ENCODE measurements around the gene UBTD1. TPM values are rescaled to one million over a fixed set of nuclear protein-coding genes. Genes with fewer than 3 reads are reported as not detected.

The UBTD1 gene
- total RNA-seq, 2 experiments from 2014 or later = 1.6 to 2.1 TPM

GRCh38 chr10:97547271-97547600, 48.5 kb downstream of the UBTD1 start:
- POLR2A ChIA-PET = no interaction called here
- Mint-ChIP-seq H3K9me3 (no peaks in the 10 kb centered on the region), H3K27ac (no peak overlapping the region), H3K36me3 (ENCODE audit: low read depth) (no peaks in the 10 kb centered on the region), H3K4me1 (ENCODE audit: low read depth) (peaks cover 18% of the 10 kb centered on the region), H3K4me3 (no peak overlapping the region), H3K27me3 (no peaks in the 10 kb centered on the region)
- no peak for DNase-seq
- intact Hi-C loops (cut with micrococcal nuclease) = no loop called here
- ATAC-seq = no peak
- CTCF ChIA-PET = interaction anchor here (1.8 to 2.0 kb wide), 2 partner anchors 12 to 83 kb away, joined by 5 to 15 read pairs; no protein-coding TSS in a partner anchor
- TF ChIP-seq CTCF (IDR thresholded peaks at IDR 0.05) = no peak

- no peak overlapping the region for H3K4me3 Mint-ChIP-seq
- ChIA-PET CTCF (no interaction called here), POLR2A (no interaction called here)
- intact Hi-C loops (cut with micrococcal nuclease) = no loop called here
- TF ChIP-seq CTCF (IDR thresholded peaks at IDR 0.05) = no peak
- DNase-seq (no peak), ATAC-seq (no peak)
- H3K9me3 Mint-ChIP-seq = no peaks in the 10 kb centered on the region
- H3K36me3 Mint-ChIP-seq (ENCODE audit: low read depth) = no peaks in the 10 kb centered on the region
- H3K27me3 Mint-ChIP-seq = no peaks in the 10 kb centered on the region
- H3K4me1 Mint-ChIP-seq (ENCODE audit: low read depth) = peaks cover 11% of the 10 kb centered on the region
- no peak overlapping the region for H3K27ac Mint-ChIP-seq
These were observed 49.2 kb downstream of the UBTD1 start for GRCh38 chr10:97547962-97548361.

GRCh38 chr10:97548828-97549455, 50.2 kb downstream of the UBTD1 start:
- H3K36me3 Mint-ChIP-seq (ENCODE audit: low read depth) = no peaks in the 10 kb centered on the region
- H3K27me3 Mint-ChIP-seq = no peaks in the 10 kb centered on the region
- H3K27ac Mint-ChIP-seq = no peak overlapping the region
- ChIA-PET CTCF (interaction anchor here (0.6 kb wide), 1 partner anchor 15 kb away, joined by 3 read pairs; no protein-coding TSS in a partner anchor), POLR2A (no interaction called here)
- no peaks in the 10 kb centered on the region for H3K9me3 Mint-ChIP-seq
- TF ChIP-seq CTCF (IDR thresholded peaks at IDR 0.05) = no peak
- ATAC-seq (no peak), DNase-seq (no peak)
- no peak overlapping the region for H3K4me3 Mint-ChIP-seq
- H3K4me1 Mint-ChIP-seq (ENCODE audit: low read depth) = peaks cover 2% of the 10 kb centered on the region
- intact Hi-C loops (cut with micrococcal nuclease) = no loop called here

- H3K36me3 Mint-ChIP-seq (ENCODE audit: low read depth) = no peaks in the 10 kb centered on the region
- POLR2A ChIA-PET = interaction anchor here (0.7 kb wide), 1 partner anchor 60 kb away, joined by 3 read pairs; no protein-coding TSS in a partner anchor
These were observed 51.0 kb downstream of the UBTD1 start for GRCh38 chr10:97549587-97550322.

More at GRCh38 chr10:97549587-97550322, 51.0 kb downstream of the UBTD1 start:
- CTCF ChIA-PET = interaction anchor here (0.8 to 1.9 kb wide), 2 partner anchors 15 to 23 kb away, joined by 3 to 6 read pairs; partner anchors contain the start of gene ANKRD2
- ATAC-seq = no peak
- intact Hi-C loops (cut with micrococcal nuclease) = loop anchor here (2.0 kb wide), 1 partner anchor 85 kb away; no protein-coding TSS in a partner anchor
- Mint-ChIP-seq H3K9me3 (no peaks in the 10 kb centered on the region), H3K4me1 (ENCODE audit: low read depth) (peaks cover 1% of the 10 kb centered on the region), H3K4me3 (no peak overlapping the region), H3K27ac (no peak overlapping the region), H3K27me3 (no peaks in the 10 kb centered on the region)
- DNase-seq = no peak
- TF ChIP-seq CTCF (IDR thresholded peaks at IDR 0.05) = no peak
